Kidney epithelial cell (primary cell): ENCODE data around the gene EXOC3L2. TPM values are rescaled to one million over a fixed set of nuclear protein-coding genes. Genes with fewer than 3 reads are reported as not detected.

Experiments used
- DNase-seq: peaks from one replicate; pipeline ENCODE4 v3.0.0-alpha.2; 2010; ENCODE audit warnings: low read depth
- H3K27me3 ChIP-seq: 2 replicates; pipeline ENCODE4 v1.6.0; 2011; ENCODE audit warnings: low read length; ENCODE audit not compliant: control insufficient read depth, insufficient read depth
- H3K36me3 ChIP-seq: 2 replicates; pipeline ENCODE4 v1.5.1; 2011; ENCODE audit warnings: low read length; ENCODE audit not compliant: control insufficient read depth, insufficient read depth
- H3K4me3 ChIP-seq: 2 replicates; pipeline ENCODE4 v1.5.1; 2011; ENCODE audit warnings: low read depth, mild to moderate bottlenecking, control low read depth, low read length
- CTCF ChIP-seq: IDR thresholded peaks from 2 replicates; pipeline ENCODE4 v1.5.1; 2011; ENCODE audit warnings: mild to moderate bottlenecking, moderate library complexity, low read length, control low read depth, inconsistent platforms; ENCODE audit not compliant: insufficient read depth, poor library complexity, severe bottlenecking
- total RNA-seq: library from RNA; depleted of rRNA; stranded (reverse); fragments of >200 nt; gene quantifications from 2 replicates; pipeline ENCODE4 v1.2.3, GENCODE V29; 2015

Gene EXOC3L2
- total RNA-seq, 1 donor from 2014 or later = not detected

- H3K27me3 ChIP-seq = no peaks in the 10 kb centered on the region
- no peak for TF ChIP-seq CTCF
- no peak for DNase-seq
- no peaks in the 10 kb centered on the region for H3K36me3 ChIP-seq
- H3K4me3 ChIP-seq = no peak overlapping the region
Observed at GRCh38 chr19:45205810-45206209, 39.4 kb downstream of the EXOC3L2 start.

GRCh38 chr19:45202637-45203036, 42.6 kb downstream of the EXOC3L2 start:
- peaks cover 2% of the 10 kb centered on the region for H3K27me3 ChIP-seq
- DNase-seq = no peak
- no peaks in the 10 kb centered on the region for H3K36me3 ChIP-seq
- H3K4me3 ChIP-seq = no peak overlapping the region
- no peak for TF ChIP-seq CTCF

GRCh38 chr19:45200568-45200967, 44.6 kb downstream of the EXOC3L2 start:
- no peak for DNase-seq
- peak; percentile 22 for TF ChIP-seq CTCF
- H3K27me3 ChIP-seq = peaks cover 2% of the 10 kb centered on the region
- H3K36me3 ChIP-seq = no peaks in the 10 kb centered on the region
- no peak overlapping the region for H3K4me3 ChIP-seq

- TF ChIP-seq CTCF = no peak
- no peaks in the 10 kb centered on the region for H3K36me3 ChIP-seq
- DNase-seq = no peak
- H3K27me3 ChIP-seq = peaks cover 2% of the 10 kb centered on the region
- no peak overlapping the region for H3K4me3 ChIP-seq
Observed at GRCh38 chr19:45195764-45196163, 49.4 kb downstream of the EXOC3L2 start.

GRCh38 chr19:45191375-45191774, 53.8 kb downstream of the EXOC3L2 start:
- TF ChIP-seq CTCF = no peak
- no peak for DNase-seq
- H3K36me3 ChIP-seq = no peaks in the 10 kb centered on the region
- no peak overlapping the region for H3K4me3 ChIP-seq
- H3K27me3 ChIP-seq = no peaks in the 10 kb centered on the region

- DNase-seq = no peak
- no peaks in the 10 kb centered on the region for H3K36me3 ChIP-seq
- H3K27me3 ChIP-seq = no peaks in the 10 kb centered on the region
- TF ChIP-seq CTCF = no peak
- H3K4me3 ChIP-seq = no peak overlapping the region
Observed at GRCh38 chr19:45189971-45190370, 55.2 kb downstream of the EXOC3L2 start.
